SJSA1 (cell line): ENCODE results near the gene AREL1. TPM values are rescaled to one million over a fixed set of nuclear protein-coding genes. Genes with fewer than 3 reads are reported as not detected.
A peak's percentile ranks its signal among the peaks of the same experiment; 100 is the strongest.

ENCODE experiments used
- DNase-seq, 2 experiments: peaks; one replicate each; pipeline ENCODE4 v3.0.0-alpha.2; 2015 to 2020; ENCODE audit warnings: low spot score in 2 of 2, low read depth in 1 of 2
- H3K27ac ChIP-seq: fragments of 250-450 bp; sonication (Bioruptor Pico); 2 replicates; pipeline ENCODE4 v1.5.1; 2020; ENCODE audit warnings: mild to moderate bottlenecking, moderate library complexity
- H3K27me3 ChIP-seq: fragments of 250-450 bp; sonication (Bioruptor Pico); replicated peaks from 2 replicates; pipeline ENCODE4 v1.5.1; 2020; ENCODE audit warnings: mild to moderate bottlenecking, moderate library complexity
- H3K36me3 ChIP-seq: fragments of 250-450 bp; sonication (Bioruptor Pico); 2 replicates; pipeline ENCODE4 v1.5.1; 2020; ENCODE audit warnings: mild to moderate bottlenecking
- H3K4me1 ChIP-seq: fragments of 250-450 bp; sonication (Bioruptor Pico); replicated peaks from 2 replicates; pipeline ENCODE4 v1.6.1; 2021; ENCODE audit warnings: mild to moderate bottlenecking
- H3K4me3 ChIP-seq: fragments of 250-450 bp; sonication (Bioruptor Pico); 2 replicates; pipeline ENCODE4 v1.5.1; 2020; ENCODE audit warnings: mild to moderate bottlenecking
- H3K9me3 ChIP-seq: fragments of 250-450 bp; sonication (Bioruptor Pico); replicated peaks from 2 replicates; pipeline ENCODE4 v1.5.1; 2020; ENCODE audit warnings: mild to moderate bottlenecking
- total RNA-seq: library from RNA; depleted of rRNA; stranded (reverse); fragments of >200 nt; shearing (Covaris generic); gene quantifications from 2 replicates; pipeline ENCODE4 v1.2.3, GENCODE V29; 2014

Gene AREL1
- total RNA-seq, 1 experiment from 2014 or later = 23.2 TPM

GRCh38 chr14:74660863-74661262 lies 52.0 kb downstream of the AREL1 start:
- Histone ChIP-seq H3K9me3 (no peaks in the 10 kb centered on the region), H3K4me1 (peaks cover 30% of the 10 kb centered on the region), H3K27me3 (no peaks in the 10 kb centered on the region), H3K27ac (no peak overlapping the region), H3K36me3 (peaks cover 62% of the 10 kb centered on the region), H3K4me3 (no peak overlapping the region)
- DNase-seq = no peak

DNA sequence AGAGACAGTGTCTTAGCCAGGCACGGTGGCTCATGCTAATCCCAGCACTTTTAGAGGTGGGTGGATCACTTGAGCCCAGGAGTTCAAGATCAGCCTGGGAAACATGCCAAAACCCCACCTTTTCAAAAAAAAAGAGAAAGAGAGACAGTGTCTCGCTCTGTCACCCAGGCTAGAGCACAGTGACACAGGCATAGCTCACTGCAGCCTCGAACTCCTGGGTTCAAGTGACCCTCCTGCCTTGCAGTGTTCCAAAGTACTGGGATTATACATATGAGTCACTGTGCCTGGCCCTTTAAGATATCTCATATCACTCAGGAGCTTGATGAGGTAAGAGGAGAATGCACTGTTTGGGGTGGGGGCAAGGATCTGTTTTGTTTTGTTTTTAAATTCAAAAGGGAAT lies 52.7 kb downstream of the AREL1 start:
- no peak overlapping the region for H3K4me3 ChIP-seq
- no peak for DNase-seq
- peaks cover 36% of the 10 kb centered on the region for H3K4me1 ChIP-seq
- peaks cover 56% of the 10 kb centered on the region for H3K36me3 ChIP-seq
- H3K27ac ChIP-seq = no peak overlapping the region
- H3K27me3 ChIP-seq = no peaks in the 10 kb centered on the region
- H3K9me3 ChIP-seq = no peaks in the 10 kb centered on the region

GRCh38 chr14:74658535-74659131 lies 54.2 kb downstream of the AREL1 start:
- no peak for DNase-seq
- peaks cover 47% of the 10 kb centered on the region for H3K4me1 ChIP-seq
- H3K4me3 ChIP-seq = no peak overlapping the region
- H3K27me3 ChIP-seq = no peaks in the 10 kb centered on the region
- H3K27ac ChIP-seq = no peak overlapping the region
- peaks cover 47% of the 10 kb centered on the region for H3K36me3 ChIP-seq
- H3K9me3 ChIP-seq = no peaks in the 10 kb centered on the region

- no peaks in the 10 kb centered on the region for H3K9me3 ChIP-seq
- no peak overlapping the region for H3K27ac ChIP-seq
- no peaks in the 10 kb centered on the region for H3K27me3 ChIP-seq
- H3K4me3 ChIP-seq = no peak overlapping the region
- H3K36me3 ChIP-seq = peaks cover 32% of the 10 kb centered on the region
- H3K4me1 ChIP-seq = peaks cover 55% of the 10 kb centered on the region
- no peak for DNase-seq
Measured at GRCh38 chr14:74656964-74657363, 55.9 kb downstream of the AREL1 start.

- peak in 1 of 2 experiments; percentile 20 for DNase-seq
- Histone ChIP-seq H3K4me3 (no peak overlapping the region), H3K27ac (peak overlapping the region; percentile 15; the same call in 1 of the 2 replicates), H3K4me1 (peaks cover 55% of the 10 kb centered on the region), H3K9me3 (no peaks in the 10 kb centered on the region), H3K27me3 (no peaks in the 10 kb centered on the region), H3K36me3 (peaks cover 29% of the 10 kb centered on the region)
Measured at GRCh38 chr14:74655599-74656395, 57.1 kb downstream of the AREL1 start.

GRCh38 chr14:74654931-74655330 lies 57.9 kb downstream of the AREL1 start:
- Histone ChIP-seq H3K27ac (no peak overlapping the region), H3K27me3 (no peaks in the 10 kb centered on the region), H3K9me3 (no peaks in the 10 kb centered on the region), H3K36me3 (peaks cover 21% of the 10 kb centered on the region), H3K4me3 (no peak overlapping the region), H3K4me1 (peaks cover 49% of the 10 kb centered on the region)
- no peak for DNase-seq

GRCh38 chr14:74653386-74654138 lies 59.3 kb downstream of the AREL1 start:
- peak in 1 of 2 experiments; percentile 45 for DNase-seq
- Histone ChIP-seq H3K27ac (peak overlapping the region; percentile 8; the same call in 1 of the 2 replicates), H3K9me3 (no peaks in the 10 kb centered on the region), H3K36me3 (peaks cover 14% of the 10 kb centered on the region), H3K27me3 (no peaks in the 10 kb centered on the region), H3K4me3 (no peak overlapping the region), H3K4me1 (peaks cover 35% of the 10 kb centered on the region)

GRCh38 chr14:74652541-74652940 lies 60.3 kb downstream of the AREL1 start:
- no peak for DNase-seq
- H3K4me3 ChIP-seq = no peak overlapping the region

DNA sequence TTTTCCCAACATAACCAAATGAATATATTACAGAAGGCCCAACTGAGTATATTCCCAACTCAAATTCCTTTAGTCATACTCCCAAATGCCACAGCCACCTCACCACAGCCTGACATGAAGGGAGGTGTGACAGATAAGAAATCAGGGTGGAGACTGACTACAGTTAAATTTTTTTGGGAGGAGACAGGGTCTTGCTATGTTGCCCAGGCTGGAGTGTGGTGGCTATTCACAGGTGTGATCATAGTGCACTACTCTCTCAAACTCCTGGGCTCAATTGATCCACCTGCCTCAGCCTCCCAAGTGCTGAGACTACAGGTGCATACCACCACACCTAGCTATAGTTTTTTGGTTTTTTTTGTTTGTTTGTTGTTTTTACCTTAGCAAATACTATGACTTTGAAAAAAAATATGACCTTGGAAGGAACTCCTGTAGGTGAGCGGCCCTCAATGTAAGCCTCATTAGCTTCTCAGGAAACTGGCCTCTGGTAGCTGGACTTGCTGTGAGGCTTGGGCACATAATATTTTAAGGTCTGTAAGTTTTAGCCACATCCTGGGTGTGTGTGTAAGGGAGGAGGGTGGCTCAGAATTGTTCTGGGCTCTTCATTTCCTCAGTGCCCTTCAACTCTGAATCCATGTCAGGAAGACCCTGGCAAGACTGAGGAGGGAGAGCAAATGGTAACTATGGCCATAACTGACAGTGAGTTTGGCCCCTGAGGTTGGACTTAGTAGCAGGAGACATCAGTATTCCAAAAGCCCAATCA lies 61.8 kb downstream of the AREL1 start:
- Histone ChIP-seq H3K27me3 (no peaks in the 10 kb centered on the region), H3K36me3 (no peaks in the 10 kb centered on the region), H3K9me3 (no peaks in the 10 kb centered on the region), H3K4me3 (no peak overlapping the region), H3K27ac (no peak overlapping the region), H3K4me1 (peaks cover 28% of the 10 kb centered on the region)
- no peak for DNase-seq

More at GRCh38 chr14:74652541-74652940, 60.3 kb downstream of the AREL1 start:
- H3K4me1 ChIP-seq = peaks cover 33% of the 10 kb centered on the region
- no peaks in the 10 kb centered on the region for H3K9me3 ChIP-seq
- H3K27me3 ChIP-seq = no peaks in the 10 kb centered on the region
- H3K36me3 ChIP-seq = peaks cover 5% of the 10 kb centered on the region; the same call in 1 of the 2 replicates
- no peak overlapping the region for H3K27ac ChIP-seq

DNA sequence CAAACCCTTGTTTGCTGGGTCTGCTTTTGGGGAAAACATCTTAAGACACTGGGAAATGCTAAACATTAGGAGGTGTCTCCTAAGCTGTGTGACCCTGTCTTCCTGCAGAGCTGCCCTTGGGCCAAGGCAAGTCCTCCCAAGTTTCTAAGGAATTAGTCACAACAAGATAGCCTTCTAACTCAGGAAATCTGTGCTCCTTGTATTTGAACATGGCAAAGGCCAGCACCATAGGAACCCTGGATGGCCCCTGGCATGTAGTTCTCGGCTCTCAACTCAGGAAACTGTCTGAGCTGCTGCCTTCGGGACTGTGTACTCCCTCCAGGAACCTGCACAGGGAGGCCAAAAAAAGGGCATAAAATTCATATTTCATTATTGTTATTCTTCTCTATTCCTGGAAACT lies 63.2 kb downstream of the AREL1 start:
- Histone ChIP-seq H3K4me3 (no peak overlapping the region), H3K4me1 (peaks cover 18% of the 10 kb centered on the region), H3K27me3 (no peaks in the 10 kb centered on the region), H3K36me3 (no peaks in the 10 kb centered on the region), H3K9me3 (no peaks in the 10 kb centered on the region), H3K27ac (no peak overlapping the region)
- no peak for DNase-seq

GRCh38 chr14:74649167-74649566 lies 63.7 kb downstream of the AREL1 start:
- H3K4me1 ChIP-seq = peaks cover 13% of the 10 kb centered on the region
- DNase-seq = no peak
- no peaks in the 10 kb centered on the region for H3K36me3 ChIP-seq
- H3K27ac ChIP-seq = no peak overlapping the region
- no peaks in the 10 kb centered on the region for H3K9me3 ChIP-seq
- H3K4me3 ChIP-seq = no peak overlapping the region
- no peaks in the 10 kb centered on the region for H3K27me3 ChIP-seq

- DNase-seq = no peak
- Histone ChIP-seq H3K36me3 (no peaks in the 10 kb centered on the region), H3K9me3 (no peaks in the 10 kb centered on the region), H3K27me3 (no peaks in the 10 kb centered on the region), H3K4me3 (no peak overlapping the region), H3K4me1 (peaks cover 8% of the 10 kb centered on the region), H3K27ac (no peak overlapping the region)
Measured at GRCh38 chr14:74648601-74649000, 64.3 kb downstream of the AREL1 start.

DNA sequence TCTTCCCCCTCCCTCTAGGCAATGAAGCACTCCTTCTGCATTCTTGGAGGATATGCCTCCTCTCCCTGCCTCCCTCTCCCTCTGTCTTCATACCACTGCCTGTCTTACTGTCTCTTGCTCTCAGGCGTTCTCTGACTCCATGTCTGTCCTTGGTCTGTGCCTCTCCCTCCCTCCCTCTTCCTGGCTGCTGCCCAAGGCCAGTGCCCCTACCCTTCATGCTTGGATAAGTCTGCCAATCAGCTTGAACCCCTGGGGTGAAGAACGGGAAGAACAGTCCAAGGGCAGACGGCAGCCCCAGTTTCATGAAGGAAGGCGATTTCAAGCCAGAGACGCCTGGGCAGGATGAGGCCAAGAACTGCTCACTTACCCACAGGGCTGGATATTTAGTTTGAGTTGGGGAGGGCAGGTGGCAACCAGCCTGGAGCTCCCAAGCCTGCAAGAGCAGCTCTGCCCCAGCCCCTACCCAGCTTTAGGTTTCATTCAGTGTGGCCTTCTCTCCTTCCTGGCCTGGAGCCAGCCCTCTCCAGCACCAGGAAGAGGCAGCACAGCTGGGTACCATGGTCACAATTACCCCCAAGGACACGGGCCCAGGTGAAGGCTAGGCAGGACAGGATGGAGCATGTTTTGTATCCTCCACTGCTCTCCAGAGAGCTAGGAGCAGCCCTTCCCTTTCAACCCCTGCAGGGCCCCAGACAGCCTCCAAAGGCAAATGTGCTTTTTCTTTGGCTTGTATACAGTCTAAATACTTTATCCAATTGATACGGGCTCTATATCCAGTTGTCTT lies 65.0 kb downstream of the AREL1 start:
- Histone ChIP-seq H3K4me1 (peaks cover 3% of the 10 kb centered on the region; the same call in 1 of the 2 replicates), H3K27ac (no peak overlapping the region)

More for the DNA sequence above, 65.0 kb downstream of the AREL1 start:
- DNase-seq = no peak
- no peaks in the 10 kb centered on the region for H3K27me3 ChIP-seq
- no peak overlapping the region for H3K4me3 ChIP-seq
- no peaks in the 10 kb centered on the region for H3K9me3 ChIP-seq
- no peaks in the 10 kb centered on the region for H3K36me3 ChIP-seq
